DND-41 (cell line): ENCODE results near the gene OSBPL10.

ENCODE experiments used
- ATAC-seq: fragments of 200-7000 bp; cut with Tn5 transposase; 3 replicates; pipeline ENCODE4 v1.9.1; 2021; ENCODE audit warnings: low read depth; ENCODE audit not compliant: insufficient read depth
- DNase-seq: peaks from one replicate; pipeline ENCODE4 v3.0.0-alpha.2; 2020
- H2AFZ ChIP-seq: 2 replicates; pipeline ENCODE4 v1.6.0; 2012; ENCODE audit warnings: low read depth, low read length
- H3K27ac ChIP-seq: 2 replicates; pipeline ENCODE4 v1.5.1; 2012; ENCODE audit warnings: low read length, inconsistent platforms
- H3K27me3 ChIP-seq: fragments of 200-600 bp; sonication (generic); 2 replicates; pipeline ENCODE4 v1.6.0; 2012; ENCODE audit warnings: low read length, mild to moderate bottlenecking, inconsistent platforms; ENCODE audit not compliant: insufficient read depth, poor library complexity
- H3K36me3 ChIP-seq: 2 replicates; pipeline ENCODE4 v1.5.1; 2012; ENCODE audit warnings: low read length, inconsistent platforms; ENCODE audit not compliant: insufficient read depth
- H3K4me1 ChIP-seq: 2 replicates; pipeline ENCODE4 v1.5.1; 2012; ENCODE audit warnings: mild to moderate bottlenecking, low read length; ENCODE audit not compliant: insufficient read depth
- H3K4me2 ChIP-seq: 2 replicates; pipeline ENCODE4 v1.6.0; 2012; ENCODE audit warnings: mild to moderate bottlenecking, moderate library complexity, low read length, inconsistent platforms; ENCODE audit not compliant: insufficient read depth
- H3K4me3 ChIP-seq, 2 experiments: fragments of 200-600 bp in 1 of 2; shearing (Covaris generic) in 1 of 2; 2 replicates each; pipeline ENCODE4 v1.5.1; 2012 to 2016; ENCODE audit warnings: inconsistent platforms in 2 of 2, low read length in 2 of 2, mild to moderate bottlenecking in 2 of 2, low read depth in 1 of 2, moderate library complexity in 1 of 2
- H3K79me2 ChIP-seq: 2 replicates; pipeline ENCODE4 v1.6.0; 2012; ENCODE audit warnings: low read length, inconsistent platforms; ENCODE audit not compliant: insufficient read depth
- H3K9ac ChIP-seq: 2 replicates; pipeline ENCODE4 v1.6.0; 2012; ENCODE audit warnings: low read depth, mild to moderate bottlenecking, inconsistent platforms, low read length, moderate library complexity
- H3K9me3 ChIP-seq: 2 replicates; pipeline ENCODE4 v1.5.1; 2012; ENCODE audit warnings: low read length, moderate library complexity, mild to moderate bottlenecking, inconsistent platforms; ENCODE audit not compliant: insufficient read depth, severe bottlenecking
- H4K20me1 ChIP-seq: 2 replicates; pipeline ENCODE4 v1.6.0; 2012; ENCODE audit warnings: low read length; ENCODE audit not compliant: insufficient read depth
- CTCF ChIP-seq: IDR thresholded peaks from 2 replicates; pipeline ENCODE4 v1.5.1; 2012; ENCODE audit warnings: borderline replicate concordance, low read length, moderate library complexity, mild to moderate bottlenecking; ENCODE audit not compliant: poor library complexity, severe bottlenecking; ENCODE audit errors: extremely low read depth
- EZH2 ChIP-seq: IDR thresholded peaks from 3 replicates; pipeline ENCODE4 v1.6.1; 2012; ENCODE audit warnings: borderline replicate concordance, low read depth, mild to moderate bottlenecking, moderate library complexity, low read length, inconsistent platforms; ENCODE audit not compliant: severe bottlenecking

OSBPL10 gene

GRCh38 chr3:31772758-31773473 is 208.1 kb downstream of the OSBPL10 start:
- DNase-seq, result no peak
- Histone ChIP-seq H3K36me3 (no peaks in the 10 kb centered on the region), H3K27ac (no peak overlapping the region), H3K4me2 (no peak overlapping the region), H3K4me3 (no peak overlapping the region), H3K4me1 (no peaks in the 10 kb centered on the region), H3K27me3 (no peaks in the 10 kb centered on the region), H4K20me1 (no peaks in the 10 kb centered on the region), H3K9ac (no peak overlapping the region), H2AFZ (no peak overlapping the region), H3K79me2 (no peaks in the 10 kb centered on the region), H3K9me3 (no peaks in the 10 kb centered on the region)
- TF ChIP-seq CTCF (no peak), EZH2 (no peak)
- ATAC-seq, result no peak

- H3K4me2 ChIP-seq, result no peak overlapping the region
- no peak overlapping the region for H2AFZ ChIP-seq
- TF ChIP-seq EZH2 (no peak), CTCF (no peak)
- no peak overlapping the region for H3K4me3 ChIP-seq
- H3K4me1 ChIP-seq, result no peaks in the 10 kb centered on the region
- ATAC-seq (no peak), DNase-seq (no peak)
- H3K9me3 ChIP-seq, result no peaks in the 10 kb centered on the region
- H3K36me3 ChIP-seq, result no peaks in the 10 kb centered on the region
- no peaks in the 10 kb centered on the region for H3K27me3 ChIP-seq
- H3K79me2 ChIP-seq, result no peaks in the 10 kb centered on the region
- H4K20me1 ChIP-seq, result no peaks in the 10 kb centered on the region
- H3K9ac ChIP-seq, result no peak overlapping the region
- H3K27ac ChIP-seq, result no peak overlapping the region
Measured at GRCh38 chr3:31772272-31772671, 208.8 kb downstream of the OSBPL10 start.

GRCh38 chr3:31770822-31771326 is 210.2 kb downstream of the OSBPL10 start:
- TF ChIP-seq EZH2 (no peak), CTCF (no peak)
- Histone ChIP-seq H3K4me3 (no peak overlapping the region), H3K9ac (no peak overlapping the region), H2AFZ (no peak overlapping the region), H3K27me3 (no peaks in the 10 kb centered on the region), H3K9me3 (no peaks in the 10 kb centered on the region), H3K4me1 (no peaks in the 10 kb centered on the region), H3K27ac (no peak overlapping the region), H4K20me1 (no peaks in the 10 kb centered on the region), H3K36me3 (no peaks in the 10 kb centered on the region), H3K4me2 (no peak overlapping the region), H3K79me2 (no peaks in the 10 kb centered on the region)
- ATAC-seq (no peak), DNase-seq (no peak)
